T-helper 2 cell treated with Interferon-gamma antibody and Interleukin-4, amounts not matched to agents 100 ng/mL and 5 ng/mL, for 36 hours (primary cell): ENCODE measurements around the gene ATP12A. TPM values are rescaled to one million over a fixed set of nuclear protein-coding genes. Genes with fewer than 3 reads are reported as not detected.

Experiments used
- intact Hi-C: fragments of 100-400 bp; cut with micrococcal nuclease; formaldehyde crosslinking; loops from one replicate; pipeline ENCODE4 v1.15.1; 2023
- total RNA-seq: library from RNA; stranded (reverse); gene quantifications from 2 replicates; pipeline ENCODE4 v1.2.3, GENCODE V29; 2022

ATP12A gene
- total RNA-seq, 1 donor from 2014 or later: 0.89 TPM

GRCh38 chr13:24663089-24663395, 17.2 kb upstream of the ATP12A start:
- intact Hi-C loops: no loop called here

GRCh38 chr13:24663586-24663985, 16.6 kb upstream of the ATP12A start:
- intact Hi-C loops: no loop called here

- intact Hi-C loops: no loop called here
Measured at GRCh38 chr13:24664726-24665409, 15.3 kb upstream of the ATP12A start.

GRCh38 chr13:24668511-24668910, 11.7 kb upstream of the ATP12A start:
- intact Hi-C loops: no loop called here

- intact Hi-C loops: no loop called here
Measured at GRCh38 chr13:24668955-24669582, 11.1 kb upstream of the ATP12A start.

GRCh38 chr13:24670174-24670573, 10.0 kb upstream of the ATP12A start:
- intact Hi-C loops: loop anchor here (2.0 kb wide), 1 partner anchor 89 kb away; no protein-coding TSS in a partner anchor

- intact Hi-C loops: loop anchor here (1.0 to 2.0 kb wide), 2 partner anchors 65 to 90 kb away; no protein-coding TSS in a partner anchor
Measured at GRCh38 chr13:24670961-24671381, 9.2 kb upstream of the ATP12A start.

GRCh38 chr13:24671386-24672113, 8.7 kb upstream of the ATP12A start:
- intact Hi-C loops: loop anchor here (1.0 to 2.0 kb wide), 2 partner anchors 65 to 91 kb away; no protein-coding TSS in a partner anchor

GRCh38 chr13:24672141-24673132, 7.8 kb upstream of the ATP12A start:
- intact Hi-C loops: no loop called here

- intact Hi-C loops: no loop called here
Measured at GRCh38 chr13:24675806-24676570, 4.2 kb upstream of the ATP12A start.

GRCh38 chr13:24678151-24678550, 2.1 kb upstream of the ATP12A start:
- intact Hi-C loops: no loop called here

GRCh38 chr13:24679686-24680085, 522 bp upstream of the ATP12A start:
- intact Hi-C loops: loop anchor here (5.0 kb wide), 1 partner anchor 52 kb away; no protein-coding TSS in a partner anchor

GRCh38 chr13:24680921-24681604, 855 bp downstream of the ATP12A start:
- intact Hi-C loops: loop anchor here (5.0 kb wide), 1 partner anchor 54 kb away; no protein-coding TSS in a partner anchor

- intact Hi-C loops: loop anchor here (5.0 kb wide), 1 partner anchor 55 kb away; no protein-coding TSS in a partner anchor
Measured at GRCh38 chr13:24681930-24682329, 1.7 kb downstream of the ATP12A start.

- intact Hi-C loops: loop anchor here (5.0 kb wide), 1 partner anchor 55 kb away; no protein-coding TSS in a partner anchor
Measured at GRCh38 chr13:24682353-24682752, 2.1 kb downstream of the ATP12A start.

GRCh38 chr13:24683351-24683750, 3.1 kb downstream of the ATP12A start:
- intact Hi-C loops: loop anchor here (5.0 kb wide), 1 partner anchor 56 kb away; no protein-coding TSS in a partner anchor

- intact Hi-C loops: loop anchor here (2.0 to 5.0 kb wide), 2 partner anchors 45 to 57 kb away; no protein-coding TSS in a partner anchor
Measured at GRCh38 chr13:24683838-24684599, 3.8 kb downstream of the ATP12A start.

- intact Hi-C loops: loop anchor here (2.0 to 5.0 kb wide), 2 partner anchors 44 to 57 kb away; no protein-coding TSS in a partner anchor
Measured at GRCh38 chr13:24684600-24684998, 4.4 kb downstream of the ATP12A start.
